ENCODE data around the gene RASSF4.

- TF ChIP-seq EZH2 (IDR thresholded peaks at IDR 0.05; ENCODE audit: insufficient read depth, low read length) (no peak), CTCF (IDR thresholded peaks at IDR 0.05; ENCODE audit: insufficient read depth, low read depth, low read length) (no peak)
These were observed 32.8 kb upstream of the RASSF4 start for GRCh38 chr10:44926751-44927351.

Measured in astrocyte (in vitro differentiated cells and primary cell).